ENCODE measurements around the gene OSBP.
"Not testable (repeated sequence)": the region's sequence is repeated elsewhere in the genome, so short reads cannot be mapped to it uniquely, and the experiment has no call there.

OSBP gene

GRCh38 chr11:59550842-59551658 is 64.5 kb downstream of the OSBP start:
- DNase-seq, result peak; percentile 60 to 69 (median 64)

DNA sequence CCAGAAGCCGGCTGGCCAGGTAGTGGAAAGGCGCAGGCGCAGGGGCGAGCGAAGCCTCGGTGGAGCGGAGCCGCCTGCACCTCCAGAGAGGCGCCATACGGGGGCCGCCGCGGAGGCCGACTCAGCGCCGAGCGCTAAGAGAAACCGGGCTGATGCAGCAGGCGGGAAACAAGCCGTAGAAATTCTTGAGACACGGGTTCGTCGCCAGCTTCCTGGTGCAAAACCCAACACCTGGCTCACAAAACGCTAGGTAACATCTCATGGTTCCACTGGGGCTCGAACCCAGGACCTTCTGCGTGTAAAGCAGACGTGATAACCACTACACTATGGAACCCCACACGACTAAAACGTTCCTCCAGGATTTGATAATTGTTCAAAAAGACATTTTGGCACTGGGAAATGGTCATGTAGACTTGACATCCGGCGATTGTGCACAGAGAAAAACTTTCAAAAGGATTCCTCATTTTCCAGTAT is 65.2 kb downstream of the OSBP start:
- peak; percentile 73 to 77 (median 74) for DNase-seq

- DNase-seq, result no peak
Measured at GRCh38 chr11:59548309-59548656, 67.3 kb downstream of the OSBP start.

DNA sequence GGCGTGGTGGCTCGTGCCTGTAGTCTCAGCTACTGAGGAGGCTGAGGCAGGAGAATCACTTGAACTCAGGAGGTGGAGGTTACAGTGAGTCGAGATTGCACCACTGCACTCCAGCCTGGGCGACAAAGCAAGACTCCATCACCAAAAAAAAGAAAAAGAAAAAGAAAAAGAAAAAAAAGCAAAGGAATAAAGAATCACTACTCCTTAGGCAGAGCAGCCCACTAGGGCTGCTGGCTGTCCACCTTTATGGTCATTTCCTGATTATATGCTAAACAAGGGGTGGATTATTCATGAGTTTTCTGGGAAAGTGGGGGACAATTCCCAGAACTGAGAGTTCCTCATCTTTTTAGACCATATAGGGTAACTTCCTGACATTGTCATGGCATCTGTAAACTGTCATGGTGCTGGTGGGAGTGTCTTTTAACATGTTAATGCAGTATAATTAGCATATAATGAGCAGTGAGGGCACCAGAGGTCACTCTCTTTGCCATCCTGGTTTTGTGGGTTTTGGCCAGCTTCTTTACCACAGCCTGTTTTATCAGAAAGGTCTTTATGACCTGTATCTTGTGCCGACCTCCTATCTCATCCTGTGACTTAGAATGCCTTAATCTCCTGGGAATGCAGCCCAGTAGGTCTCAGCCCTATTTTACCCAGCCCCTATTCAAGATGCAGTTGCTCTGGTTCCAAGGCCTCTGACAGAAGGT is 67.8 kb downstream of the OSBP start:
- DNase-seq, result not testable (repeated sequence)

DNA sequence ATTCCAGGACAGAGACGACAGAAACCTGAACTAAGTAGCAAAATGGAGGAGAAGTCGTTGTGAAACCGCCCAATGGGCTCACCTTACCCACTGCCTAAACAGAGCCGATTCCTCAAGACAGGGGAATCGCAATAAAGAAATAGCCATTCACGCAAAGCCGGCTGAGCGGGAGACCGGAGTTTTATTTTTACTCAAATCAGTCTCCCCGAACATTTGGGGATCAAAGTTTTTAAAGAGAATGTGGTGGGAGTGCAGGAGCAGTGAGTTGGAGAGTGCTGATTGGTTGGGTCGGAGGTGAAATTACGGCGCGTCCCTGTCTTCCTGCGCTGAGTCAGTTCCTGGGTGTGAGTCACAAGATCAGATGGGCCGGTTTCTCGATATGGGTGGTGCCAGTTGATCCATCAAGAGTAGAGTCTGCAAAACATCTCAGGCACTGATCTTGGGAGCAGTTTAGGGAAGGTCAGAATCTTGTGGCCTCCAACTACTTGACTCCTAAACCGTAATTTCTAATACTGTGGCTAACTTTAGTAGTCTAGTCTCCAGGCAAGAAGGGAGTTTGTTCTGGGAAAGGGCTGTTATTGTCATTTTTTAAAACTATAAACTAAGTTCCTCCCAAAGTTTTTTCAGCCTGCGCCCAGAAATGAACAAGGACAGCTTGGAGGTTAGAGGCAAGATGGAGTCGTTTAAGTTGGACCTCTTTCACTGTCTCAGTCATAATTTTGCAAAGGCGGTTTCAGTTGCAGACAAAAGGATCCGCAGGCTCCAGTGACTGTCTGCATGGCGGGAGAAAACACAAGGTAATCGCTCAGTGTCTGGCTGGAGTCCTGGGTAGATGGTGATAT is 70.2 kb downstream of the OSBP start:
- DNase-seq, result no peak

DNA sequence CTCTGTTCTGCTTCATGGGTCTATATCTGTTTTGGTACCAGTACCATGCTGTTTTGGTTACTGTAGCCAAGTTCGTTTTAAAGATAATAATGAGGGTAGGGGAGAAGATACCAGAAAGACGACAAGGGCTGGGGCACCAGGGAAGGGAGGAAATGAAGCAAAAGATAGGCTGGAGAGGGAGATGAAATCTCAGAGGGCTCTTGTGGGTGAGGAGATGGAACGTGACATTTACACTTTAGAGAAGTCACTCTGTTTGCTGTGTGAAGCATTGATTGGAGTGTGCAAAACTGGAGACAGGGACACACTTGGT is 70.8 kb downstream of the OSBP start:
- DNase-seq, result no peak

- DNase-seq, result not testable (repeated sequence)
Measured at GRCh38 chr11:59543713-59544112, 71.9 kb downstream of the OSBP start.

DNA sequence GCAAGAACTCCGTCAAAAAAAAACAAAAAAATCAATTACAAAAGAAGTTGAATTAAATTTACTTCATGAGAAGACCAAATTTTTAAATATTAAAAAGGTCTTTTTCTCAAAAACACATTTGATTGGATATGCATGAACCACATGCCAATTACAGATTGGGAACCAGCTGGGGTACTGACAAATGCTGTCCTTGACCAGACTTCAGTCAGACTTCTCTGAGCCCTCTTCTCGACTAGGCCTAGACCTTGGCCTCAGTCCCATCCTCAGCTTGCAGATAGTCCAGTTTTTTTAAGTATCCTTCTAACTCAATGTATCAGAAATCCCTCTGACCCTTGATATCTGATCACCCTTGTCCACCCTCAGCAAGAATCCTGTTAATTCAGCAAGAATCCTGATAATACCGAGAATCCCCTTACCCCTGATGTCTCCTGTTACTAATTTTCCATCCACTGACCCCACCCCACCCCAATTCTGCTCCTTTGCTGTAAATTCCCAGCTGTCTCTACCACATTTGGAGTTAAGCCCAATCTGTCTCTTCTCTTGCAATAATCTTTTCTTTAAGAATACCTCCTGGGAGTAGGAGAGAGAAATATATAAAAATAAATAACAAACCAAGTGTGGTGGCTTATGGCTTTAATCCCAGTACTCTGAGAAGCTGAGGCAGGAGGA is 73.3 kb downstream of the OSBP start:
- DNase-seq, result no peak

GRCh38 chr11:59534676-59535075 is 80.9 kb downstream of the OSBP start:
- no peak for DNase-seq

- no peak for DNase-seq
Measured at GRCh38 chr11:59532620-59533019, 83.0 kb downstream of the OSBP start.

DNA sequence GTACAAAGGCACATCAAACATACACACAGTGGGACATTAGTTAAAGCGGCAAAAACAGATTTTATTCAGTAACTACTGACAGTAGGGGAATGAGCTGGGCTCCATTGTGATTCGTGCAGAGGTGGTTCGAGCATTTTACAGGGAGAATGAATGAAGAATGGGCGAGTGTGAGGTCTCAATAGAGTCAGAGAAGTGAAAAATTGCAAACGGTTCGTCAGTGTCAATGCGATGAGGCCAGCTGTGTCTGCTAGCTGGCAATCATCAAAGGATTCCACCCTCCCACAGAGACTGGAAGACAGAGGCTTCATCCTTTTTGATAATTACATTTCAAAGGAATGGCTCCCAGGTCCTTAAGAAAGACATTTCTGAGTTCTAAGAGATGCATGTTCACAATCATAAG is 86.9 kb downstream of the OSBP start:
- DNase-seq, result no peak
